ENCODE data around the gene HMGCR. TPM values are rescaled to one million over a fixed set of nuclear protein-coding genes. Genes with fewer than 3 reads are reported as not detected.

HMGCR gene
- total RNA-seq, 2 experiments from 2014 or later: 42.6 to 124 TPM

GRCh38 chr5:75340714-75341478 is 3.9 kb downstream of the HMGCR start:
- no TSS peak for BruUV-seq (replicated peaks)
- no peak overlapping the region for H2AFZ ChIP-seq (ENCODE audit: low read length)
- H4K20me1 ChIP-seq (ENCODE audit: insufficient read depth, low read length): peaks cover 51% of the 10 kb centered on the region
- H3K36me3 ChIP-seq (ENCODE audit: insufficient read depth, low read length): peaks cover 62% of the 10 kb centered on the region
- H3K9me3 ChIP-seq (ENCODE audit: low read length): no peaks in the 10 kb centered on the region
- H3K79me2 ChIP-seq (ENCODE audit: insufficient read depth, low read depth, low read length): peaks cover 73% of the 10 kb centered on the region
- H3K4me3 ChIP-seq (ENCODE audit: low read depth, low read length, poor library complexity, severe bottlenecking): no peak overlapping the region
- TF ChIP-seq CTCF (conservative IDR thresholded peaks at IDR 0.05; ENCODE audit: low read length) (no peak), EZH2phosphoT487 (IDR thresholded peaks at IDR 0.05; ENCODE audit: borderline replicate concordance, low read depth, low read length) (no peak)
- intact Hi-C loops (cut with micrococcal nuclease; ENCODE audit: unreplicated experiment): no loop called here
- CTCF ChIA-PET (ENCODE audit: unreplicated experiment): interaction anchor here (0.6 kb wide), 1 partner anchor 37 kb away, joined by 3 read pairs; no protein-coding TSS in a partner anchor
- POLR2A ChIA-PET: interaction anchor here (0.5 to 2.5 kb wide), 14 partner anchors 10 to 1776 kb away, joined by 3 to 22 read pairs (median 4); partner anchors contain the start of gene GFM2
- H3K4me1 ChIP-seq (ENCODE audit: insufficient read depth, low read length, poor library complexity, severe bottlenecking): peaks cover 29% of the 10 kb centered on the region
- no peaks in the 10 kb centered on the region for H3K9me2 ChIP-seq (ENCODE audit: insufficient read depth, low read length)
- H3K4me2 ChIP-seq (ENCODE audit: low read length): peak overlapping the region; percentile 45; the same call in 1 of the 2 replicates
- H3K27ac ChIP-seq (ENCODE audit: low read depth, low read length, poor library complexity, severe bottlenecking): no peak overlapping the region
- DNase-seq (ENCODE audit: low spot score): no peak

- H4K20me1 ChIP-seq (ENCODE audit: insufficient read depth, low read length): peaks cover 51% of the 10 kb centered on the region
These were observed 4.9 kb downstream of the HMGCR start for GRCh38 chr5:75341934-75342333.

More at GRCh38 chr5:75341934-75342333, 4.9 kb downstream of the HMGCR start:
- Histone ChIP-seq H3K27ac (ENCODE audit: low read depth, low read length, poor library complexity, severe bottlenecking) (no peak overlapping the region), H3K79me2 (ENCODE audit: insufficient read depth, low read depth, low read length) (peaks cover 73% of the 10 kb centered on the region), H3K36me3 (ENCODE audit: insufficient read depth, low read length) (peaks cover 71% of the 10 kb centered on the region), H3K9me2 (ENCODE audit: insufficient read depth, low read length) (no peaks in the 10 kb centered on the region), H2AFZ (ENCODE audit: low read length) (no peak overlapping the region), H3K4me1 (ENCODE audit: insufficient read depth, low read length, poor library complexity, severe bottlenecking) (peaks cover 24% of the 10 kb centered on the region), H3K4me2 (ENCODE audit: low read length) (no peak overlapping the region), H3K4me3 (ENCODE audit: low read depth, low read length, poor library complexity, severe bottlenecking) (no peak overlapping the region), H3K9me3 (ENCODE audit: low read length) (no peaks in the 10 kb centered on the region)
- DNase-seq (ENCODE audit: low spot score): no peak
- ChIA-PET POLR2A (interaction anchor here (0.6 to 2.5 kb wide), 7 partner anchors 9 to 347 kb away, joined by 3 to 22 read pairs (median 4); no protein-coding TSS in a partner anchor), CTCF (ENCODE audit: unreplicated experiment) (no interaction called here)
- intact Hi-C loops (cut with micrococcal nuclease; ENCODE audit: unreplicated experiment): no loop called here
- TF ChIP-seq CTCF (conservative IDR thresholded peaks at IDR 0.05; ENCODE audit: low read length) (no peak), EZH2phosphoT487 (IDR thresholded peaks at IDR 0.05; ENCODE audit: borderline replicate concordance, low read depth, low read length) (no peak)
- BruUV-seq (replicated peaks): no TSS peak
